ENCODE data around the gene TCP10L. TPM values are rescaled to one million over a fixed set of nuclear protein-coding genes. Genes with fewer than 3 reads are reported as not detected.

The TCP10L gene
- total RNA-seq, 1 experiment from 2014 or later: not detected

- Histone ChIP-seq H3K4me3 (ENCODE audit: insufficient read depth, low read depth, low read length) (no peak overlapping the region), H3K36me3 (replicated peaks; ENCODE audit: control insufficient read depth, insufficient read depth, low read length) (peaks cover 13% of the 10 kb centered on the region), H3K27me3 (ENCODE audit: control insufficient read depth, insufficient read depth, low read length) (no peaks in the 10 kb centered on the region)
- DNase-seq: no peak
Observed at GRCh38 chr21:32599091-32599490, 13.8 kb upstream of the TCP10L start.

GRCh38 chr21:32597205-32597604, 11.9 kb upstream of the TCP10L start:
- no peak for DNase-seq
- peaks cover 5% of the 10 kb centered on the region for H3K36me3 ChIP-seq (replicated peaks; ENCODE audit: control insufficient read depth, insufficient read depth, low read length)
- H3K27me3 ChIP-seq (ENCODE audit: control insufficient read depth, insufficient read depth, low read length): no peaks in the 10 kb centered on the region
- H3K4me3 ChIP-seq (ENCODE audit: insufficient read depth, low read depth, low read length): no peak overlapping the region

- H3K36me3 ChIP-seq (replicated peaks; ENCODE audit: control insufficient read depth, insufficient read depth, low read length): peaks cover 1% of the 10 kb centered on the region; the same call in 1 of the 2 replicates
- no peak for DNase-seq
- no peaks in the 10 kb centered on the region for H3K27me3 ChIP-seq (ENCODE audit: control insufficient read depth, insufficient read depth, low read length)
- no peak overlapping the region for H3K4me3 ChIP-seq (ENCODE audit: insufficient read depth, low read depth, low read length)
Observed at GRCh38 chr21:32595431-32595830, 10.1 kb upstream of the TCP10L start.

GRCh38 chr21:32593690-32594089, 8.4 kb upstream of the TCP10L start:
- Histone ChIP-seq H3K36me3 (replicated peaks; ENCODE audit: control insufficient read depth, insufficient read depth, low read length) (no peaks in the 10 kb centered on the region), H3K27me3 (ENCODE audit: control insufficient read depth, insufficient read depth, low read length) (no peaks in the 10 kb centered on the region), H3K4me3 (ENCODE audit: insufficient read depth, low read depth, low read length) (no peak overlapping the region)
- no peak for DNase-seq

GRCh38 chr21:32592929-32593502, 7.7 kb upstream of the TCP10L start:
- DNase-seq: no peak
- H3K36me3 ChIP-seq (replicated peaks; ENCODE audit: control insufficient read depth, insufficient read depth, low read length): no peaks in the 10 kb centered on the region
- no peaks in the 10 kb centered on the region for H3K27me3 ChIP-seq (ENCODE audit: control insufficient read depth, insufficient read depth, low read length)
- no peak overlapping the region for H3K4me3 ChIP-seq (ENCODE audit: insufficient read depth, low read depth, low read length)

- Histone ChIP-seq H3K36me3 (replicated peaks; ENCODE audit: control insufficient read depth, insufficient read depth, low read length) (no peaks in the 10 kb centered on the region), H3K27me3 (ENCODE audit: control insufficient read depth, insufficient read depth, low read length) (no peaks in the 10 kb centered on the region), H3K4me3 (ENCODE audit: insufficient read depth, low read depth, low read length) (no peak overlapping the region)
- no peak for DNase-seq
Observed at GRCh38 chr21:32590130-32590529, 4.8 kb upstream of the TCP10L start.

GRCh38 chr21:32587651-32588050, 2.3 kb upstream of the TCP10L start:
- Histone ChIP-seq H3K4me3 (ENCODE audit: insufficient read depth, low read depth, low read length) (no peak overlapping the region), H3K36me3 (replicated peaks; ENCODE audit: control insufficient read depth, insufficient read depth, low read length) (no peaks in the 10 kb centered on the region), H3K27me3 (ENCODE audit: control insufficient read depth, insufficient read depth, low read length) (no peaks in the 10 kb centered on the region)
- no peak for DNase-seq

- DNase-seq: no peak
Observed at GRCh38 chr21:32587120-32587519, 1.8 kb upstream of the TCP10L start.

GRCh38 chr21:32585970-32586369, 647 bp upstream of the TCP10L start:
- H3K36me3 ChIP-seq (replicated peaks; ENCODE audit: control insufficient read depth, insufficient read depth, low read length): no peaks in the 10 kb centered on the region
- no peaks in the 10 kb centered on the region for H3K27me3 ChIP-seq (ENCODE audit: control insufficient read depth, insufficient read depth, low read length)
- no peak overlapping the region for H3K4me3 ChIP-seq (ENCODE audit: insufficient read depth, low read depth, low read length)
- no peak for DNase-seq

More at GRCh38 chr21:32587120-32587519, 1.8 kb upstream of the TCP10L start:
- Histone ChIP-seq H3K36me3 (replicated peaks; ENCODE audit: control insufficient read depth, insufficient read depth, low read length) (no peaks in the 10 kb centered on the region), H3K27me3 (ENCODE audit: control insufficient read depth, insufficient read depth, low read length) (no peaks in the 10 kb centered on the region), H3K4me3 (ENCODE audit: insufficient read depth, low read depth, low read length) (no peak overlapping the region)

- Histone ChIP-seq H3K36me3 (replicated peaks; ENCODE audit: control insufficient read depth, insufficient read depth, low read length) (no peaks in the 10 kb centered on the region), H3K27me3 (ENCODE audit: control insufficient read depth, insufficient read depth, low read length) (no peaks in the 10 kb centered on the region), H3K4me3 (ENCODE audit: insufficient read depth, low read depth, low read length) (no peak overlapping the region)
- DNase-seq: no peak
Observed at GRCh38 chr21:32584472-32584871, 851 bp downstream of the TCP10L start.

- DNase-seq: no peak
- no peak overlapping the region for H3K4me3 ChIP-seq (ENCODE audit: insufficient read depth, low read depth, low read length)
- H3K27me3 ChIP-seq (ENCODE audit: control insufficient read depth, insufficient read depth, low read length): no peaks in the 10 kb centered on the region
- H3K36me3 ChIP-seq (replicated peaks; ENCODE audit: control insufficient read depth, insufficient read depth, low read length): no peaks in the 10 kb centered on the region
Observed at GRCh38 chr21:32581732-32582131, 3.6 kb downstream of the TCP10L start.

GRCh38 chr21:32580949-32581348, 4.4 kb downstream of the TCP10L start:
- no peak overlapping the region for H3K4me3 ChIP-seq (ENCODE audit: insufficient read depth, low read depth, low read length)
- H3K36me3 ChIP-seq (replicated peaks; ENCODE audit: control insufficient read depth, insufficient read depth, low read length): no peaks in the 10 kb centered on the region
- H3K27me3 ChIP-seq (ENCODE audit: control insufficient read depth, insufficient read depth, low read length): no peaks in the 10 kb centered on the region
- no peak for DNase-seq

- H3K36me3 ChIP-seq (replicated peaks; ENCODE audit: control insufficient read depth, insufficient read depth, low read length): no peaks in the 10 kb centered on the region
- no peak overlapping the region for H3K4me3 ChIP-seq (ENCODE audit: insufficient read depth, low read depth, low read length)
- no peaks in the 10 kb centered on the region for H3K27me3 ChIP-seq (ENCODE audit: control insufficient read depth, insufficient read depth, low read length)
- DNase-seq: peak; percentile 75
Observed at GRCh38 chr21:32578107-32578691, 7.1 kb downstream of the TCP10L start.

GRCh38 chr21:32576011-32576410, 9.3 kb downstream of the TCP10L start:
- H3K4me3 ChIP-seq (ENCODE audit: insufficient read depth, low read depth, low read length): no peak overlapping the region
- no peaks in the 10 kb centered on the region for H3K27me3 ChIP-seq (ENCODE audit: control insufficient read depth, insufficient read depth, low read length)
- no peak for DNase-seq
- H3K36me3 ChIP-seq (replicated peaks; ENCODE audit: control insufficient read depth, insufficient read depth, low read length): no peaks in the 10 kb centered on the region

GRCh38 chr21:32574946-32575925, 10.1 kb downstream of the TCP10L start:
- no peaks in the 10 kb centered on the region for H3K36me3 ChIP-seq (replicated peaks; ENCODE audit: control insufficient read depth, insufficient read depth, low read length)
- H3K27me3 ChIP-seq (ENCODE audit: control insufficient read depth, insufficient read depth, low read length): no peaks in the 10 kb centered on the region
- DNase-seq: no peak
- H3K4me3 ChIP-seq (ENCODE audit: insufficient read depth, low read depth, low read length): no peak overlapping the region
